HL-60 (cell line): ENCODE data around the gene DGUOK.

ENCODE experiments used
- CTCF ChIP-seq: IDR thresholded peaks from one replicate; pipeline ENCODE4 v1.5.1; 2011; ENCODE audit warnings: low read length, control low read depth, inconsistent platforms; ENCODE audit not compliant: insufficient read depth
- GABPA ChIP-seq: IDR thresholded peaks from 2 replicates; pipeline ENCODE4 v1.6.1; 2012; ENCODE audit warnings: low read depth
- POLR2AphosphoS5 ChIP-seq: IDR thresholded peaks from 2 replicates; pipeline ENCODE4 v1.6.1; 2012; ENCODE audit warnings: low read depth
- REST ChIP-seq: IDR thresholded peaks from 2 replicates; pipeline ENCODE4 v1.6.1; 2012; ENCODE audit warnings: low read depth; ENCODE audit not compliant: insufficient replicate concordance
- SPI1 ChIP-seq: IDR thresholded peaks from 2 replicates; pipeline ENCODE4 v1.6.1; 2012; ENCODE audit warnings: low read depth, mild to moderate bottlenecking, borderline replicate concordance

- TF ChIP-seq CTCF, result no peak
- TF ChIP-seq POLR2AphosphoS5, result no peak
- no peak for TF ChIP-seq REST
- no peak for TF ChIP-seq GABPA
- no peak for TF ChIP-seq SPI1
These were observed 38.3 kb upstream of the DGUOK start for GRCh38 chr2:73888388-73888787.
